Neuron (in vitro differentiated cells): Measurements from ENCODE around the gene MAF.

ENCODE experiments used
- H2AFZ ChIP-seq: one replicate; pipeline ENCODE4 v1.6.1; 2013; ENCODE audit warnings: low read depth, mild to moderate bottlenecking, inconsistent platforms, low read length, moderate library complexity
- H3K27me3 ChIP-seq: one replicate; pipeline ENCODE4 v1.6.1; 2013; ENCODE audit warnings: low read length; ENCODE audit not compliant: insufficient read depth
- H3K36me3 ChIP-seq: one replicate; pipeline ENCODE4 v1.6.1; 2013; ENCODE audit warnings: low read length; ENCODE audit not compliant: insufficient read depth
- H3K4me1 ChIP-seq: one replicate; pipeline ENCODE4 v1.6.1; 2013; ENCODE audit warnings: low read length; ENCODE audit not compliant: insufficient read depth
- H3K4me3 ChIP-seq: 2 replicates; pipeline ENCODE4 v1.5.1; 2013; ENCODE audit warnings: mild to moderate bottlenecking, low read length, moderate library complexity
- H3K9me3 ChIP-seq: one replicate; pipeline ENCODE4 v1.6.1; 2013; ENCODE audit warnings: low read length

The MAF gene

DNA sequence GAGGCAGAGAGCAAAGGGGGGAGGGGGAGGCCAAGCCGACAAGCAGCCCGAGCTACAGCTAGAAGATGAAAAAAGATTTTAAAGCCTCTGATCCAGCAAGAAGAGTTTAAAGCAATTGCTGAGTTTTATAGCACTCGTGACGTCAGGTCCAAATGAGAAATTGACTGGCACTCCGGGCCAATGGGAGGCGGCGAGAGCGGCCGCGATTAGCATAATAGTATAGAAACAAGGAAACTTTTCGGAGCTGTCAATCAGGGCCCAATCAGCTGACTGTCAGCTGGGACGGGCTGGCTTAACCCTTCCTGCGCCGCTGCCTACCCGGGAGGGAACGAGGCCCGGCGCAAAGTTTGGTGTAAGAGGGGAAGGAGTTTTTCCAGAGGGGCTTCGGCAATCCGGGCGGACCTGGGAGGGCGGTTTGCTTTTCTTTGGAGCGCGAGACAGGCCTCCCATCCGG, at the start of gene MAF:
TSS of gene MAF (minus strand) at position 100 of the 454 bp plus-strand sequence. CDS start 835 bp downstream, outside the sequence.
- peak within 1 kb of the TSS; percentile 96 for H3K4me3 ChIP-seq
- no peaks in the 10 kb centered on the region for H3K9me3 ChIP-seq
- no peaks in the 10 kb centered on the region for H3K36me3 ChIP-seq
- peak within 1 kb of the TSS; percentile 73 for H2AFZ ChIP-seq
- peaks cover 22% of the 10 kb centered on the region for H3K4me1 ChIP-seq
- no peaks in the 10 kb centered on the region for H3K27me3 ChIP-seq

- Histone ChIP-seq H3K4me1 (no peaks in the 10 kb centered on the region), H3K36me3 (no peaks in the 10 kb centered on the region), H2AFZ (no peak overlapping the region), H3K9me3 (no peaks in the 10 kb centered on the region), H3K4me3 (no peak overlapping the region), H3K27me3 (no peaks in the 10 kb centered on the region)
Observed at GRCh38 chr16:79648826-79649225, 48.3 kb upstream of the MAF start.

- Histone ChIP-seq H3K4me1 (no peaks in the 10 kb centered on the region), H2AFZ (no peak overlapping the region), H3K27me3 (no peaks in the 10 kb centered on the region), H3K36me3 (no peaks in the 10 kb centered on the region), H3K9me3 (no peaks in the 10 kb centered on the region), H3K4me3 (no peak overlapping the region)
Observed at GRCh38 chr16:79647586-79647985, 47.0 kb upstream of the MAF start.

- Histone ChIP-seq H3K36me3 (no peaks in the 10 kb centered on the region), H3K4me3 (no peak overlapping the region), H3K9me3 (no peaks in the 10 kb centered on the region), H3K27me3 (no peaks in the 10 kb centered on the region), H3K4me1 (no peaks in the 10 kb centered on the region), H2AFZ (no peak overlapping the region)
Observed at GRCh38 chr16:79645701-79646100, 45.2 kb upstream of the MAF start.

DNA sequence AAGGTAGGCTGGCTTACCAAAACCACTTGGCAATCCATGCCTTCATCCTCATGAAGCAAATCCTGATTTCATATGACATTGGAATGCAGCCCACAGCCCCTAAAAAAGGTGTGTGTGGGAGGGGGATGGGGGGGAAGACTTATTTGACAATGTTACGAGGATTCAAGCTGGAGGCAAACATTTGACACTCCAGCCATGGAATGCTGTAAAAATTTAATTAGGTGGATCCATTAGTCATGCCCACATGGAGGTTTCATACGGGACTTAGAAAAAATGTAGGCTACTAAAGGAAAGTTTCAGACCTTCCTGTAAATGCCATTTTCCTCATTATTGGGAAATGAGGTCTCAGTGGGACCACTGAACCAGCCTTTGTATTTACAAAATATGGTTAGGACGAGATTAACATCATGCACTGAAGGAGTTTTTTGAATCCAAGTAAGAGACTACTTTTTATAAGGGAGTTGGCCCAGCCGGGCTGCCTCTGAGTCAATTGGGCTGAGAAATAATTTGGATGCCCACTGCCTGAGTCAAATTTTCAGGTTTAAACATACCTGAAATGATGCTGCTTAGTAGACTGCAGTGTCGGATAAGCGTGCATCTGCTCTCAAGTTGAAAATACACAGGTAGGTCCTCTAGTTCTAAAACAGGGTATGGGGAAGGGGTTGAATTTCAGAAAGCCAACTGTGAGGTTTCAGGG, 44.6 kb upstream of the MAF start:
- Histone ChIP-seq H3K36me3 (no peaks in the 10 kb centered on the region), H2AFZ (no peak overlapping the region), H3K9me3 (no peaks in the 10 kb centered on the region), H3K4me3 (no peak overlapping the region), H3K27me3 (no peaks in the 10 kb centered on the region), H3K4me1 (no peaks in the 10 kb centered on the region)

DNA sequence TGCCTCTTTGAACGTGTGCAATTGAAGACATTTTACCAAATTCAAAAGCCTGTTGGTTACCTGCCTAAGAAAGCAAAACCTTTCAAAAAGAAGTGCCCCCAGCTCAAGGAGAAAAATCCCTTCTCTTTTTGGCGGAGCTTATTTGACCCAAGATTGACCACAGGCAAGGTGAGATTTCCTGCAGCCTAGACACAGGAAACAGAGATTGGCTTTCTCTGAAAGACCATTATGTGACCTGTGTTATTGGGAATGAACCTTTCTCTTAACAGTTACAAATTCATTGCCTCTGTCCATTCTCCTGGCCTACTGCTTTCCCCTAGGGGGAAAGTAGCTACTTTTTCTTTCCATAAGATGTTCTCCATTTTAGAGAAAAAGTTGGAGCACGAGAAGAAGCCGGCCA, 42.1 kb upstream of the MAF start:
- no peak overlapping the region for H3K4me3 ChIP-seq
- no peaks in the 10 kb centered on the region for H3K4me1 ChIP-seq
- no peaks in the 10 kb centered on the region for H3K27me3 ChIP-seq
- no peaks in the 10 kb centered on the region for H3K36me3 ChIP-seq
- H3K9me3 ChIP-seq, result no peaks in the 10 kb centered on the region
- H2AFZ ChIP-seq, result no peak overlapping the region

- Histone ChIP-seq H3K4me1 (no peaks in the 10 kb centered on the region), H2AFZ (no peak overlapping the region), H3K4me3 (no peak overlapping the region), H3K36me3 (no peaks in the 10 kb centered on the region), H3K27me3 (no peaks in the 10 kb centered on the region), H3K9me3 (no peaks in the 10 kb centered on the region)
Observed at GRCh38 chr16:79640513-79641360, 40.2 kb upstream of the MAF start.

DNA sequence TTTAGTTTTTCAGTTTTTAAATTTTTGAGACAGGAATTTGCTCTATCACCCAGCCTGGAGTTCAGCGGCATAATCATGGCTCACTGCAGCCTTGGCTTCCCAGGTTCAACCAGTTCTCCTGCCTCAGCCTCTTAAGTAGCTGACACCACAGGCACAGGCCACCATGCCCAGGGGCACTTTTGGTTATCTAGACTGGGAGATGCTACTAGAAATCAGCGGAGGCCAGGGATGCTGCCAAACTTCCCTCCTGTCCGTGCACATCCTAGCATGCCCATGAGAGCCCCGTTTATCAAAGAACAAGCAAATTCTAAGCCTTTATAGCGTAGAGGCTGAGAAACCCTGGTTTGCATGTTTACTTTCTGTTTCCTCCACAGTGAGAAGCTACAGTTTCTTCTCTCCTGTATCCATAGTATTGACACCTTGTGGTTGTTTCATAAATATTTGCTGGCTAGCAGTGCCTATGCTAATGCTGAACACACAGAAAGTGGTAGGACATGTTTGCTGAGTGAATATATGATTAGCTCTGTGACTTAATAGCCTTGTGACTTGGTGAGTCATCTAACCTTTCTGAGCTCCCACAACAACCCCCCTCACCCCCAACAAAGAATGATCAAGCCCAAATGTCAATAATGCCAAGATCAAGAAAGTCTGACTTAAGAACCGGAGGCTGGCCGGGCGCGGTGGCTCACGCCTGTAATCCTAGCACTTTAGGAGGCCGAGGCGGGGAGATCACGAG, 39.2 kb upstream of the MAF start:
- no peaks in the 10 kb centered on the region for H3K36me3 ChIP-seq
- H3K4me3 ChIP-seq, result no peak overlapping the region
- no peaks in the 10 kb centered on the region for H3K9me3 ChIP-seq
- H3K4me1 ChIP-seq, result no peaks in the 10 kb centered on the region
- H3K27me3 ChIP-seq, result no peaks in the 10 kb centered on the region
- H2AFZ ChIP-seq, result no peak overlapping the region

GRCh38 chr16:79638386-79638785, 37.8 kb upstream of the MAF start:
- Histone ChIP-seq H3K36me3 (no peaks in the 10 kb centered on the region), H3K9me3 (no peaks in the 10 kb centered on the region), H3K4me1 (no peaks in the 10 kb centered on the region), H2AFZ (no peak overlapping the region), H3K4me3 (no peak overlapping the region), H3K27me3 (no peaks in the 10 kb centered on the region)

- H3K4me3 ChIP-seq, result no peak overlapping the region
- H3K27me3 ChIP-seq, result no peaks in the 10 kb centered on the region
- no peaks in the 10 kb centered on the region for H3K4me1 ChIP-seq
- H2AFZ ChIP-seq, result no peak overlapping the region
- no peaks in the 10 kb centered on the region for H3K9me3 ChIP-seq
- no peaks in the 10 kb centered on the region for H3K36me3 ChIP-seq
Observed at GRCh38 chr16:79635488-79635887, 35.0 kb upstream of the MAF start.

- Histone ChIP-seq H3K36me3 (no peaks in the 10 kb centered on the region), H3K4me3 (no peak overlapping the region), H3K9me3 (no peaks in the 10 kb centered on the region), H3K27me3 (no peaks in the 10 kb centered on the region), H2AFZ (no peak overlapping the region), H3K4me1 (no peaks in the 10 kb centered on the region)
Observed at GRCh38 chr16:79634298-79634697, 33.8 kb upstream of the MAF start.

DNA sequence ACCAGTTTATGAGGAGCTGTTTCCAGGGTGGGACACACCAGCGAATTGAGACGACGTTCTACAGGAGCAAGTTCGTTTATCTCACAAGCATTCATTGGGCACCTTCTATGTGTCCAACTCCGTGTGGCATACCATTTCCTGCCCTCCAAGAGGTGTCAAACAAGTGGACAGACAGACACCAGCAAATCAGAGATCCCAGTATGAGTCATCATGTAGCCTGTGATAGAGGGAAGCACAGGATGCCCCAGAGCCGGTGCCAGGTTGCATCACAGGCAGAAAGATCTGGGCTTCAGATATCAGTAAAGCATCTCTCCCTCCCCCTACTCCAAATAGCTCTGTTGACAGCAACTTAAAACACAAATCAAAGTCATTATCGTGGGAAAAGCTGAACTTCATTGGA, 31.8 kb upstream of the MAF start:
- no peaks in the 10 kb centered on the region for H3K4me1 ChIP-seq
- H2AFZ ChIP-seq, result no peak overlapping the region
- no peak overlapping the region for H3K4me3 ChIP-seq
- no peaks in the 10 kb centered on the region for H3K27me3 ChIP-seq
- H3K9me3 ChIP-seq, result no peaks in the 10 kb centered on the region
- H3K36me3 ChIP-seq, result no peaks in the 10 kb centered on the region

DNA sequence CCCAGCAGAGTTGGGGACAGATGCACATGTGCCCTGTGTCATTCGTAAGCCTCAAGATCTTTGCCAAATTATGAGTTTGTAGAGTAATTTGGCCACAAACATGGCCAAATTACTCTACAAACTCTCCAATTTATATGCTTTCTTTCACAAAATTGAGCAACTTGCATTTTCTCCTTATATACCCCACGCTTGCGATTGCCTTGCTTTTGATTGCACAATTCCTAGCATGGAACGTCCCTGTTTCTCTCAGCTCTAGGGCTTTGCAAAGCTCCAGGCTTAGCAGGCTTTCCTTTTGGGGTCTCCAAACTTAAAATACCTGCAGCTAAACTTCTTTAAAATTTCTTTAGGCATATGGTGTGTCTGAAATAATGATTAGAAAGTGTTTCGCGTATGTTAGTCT, 28.5 kb upstream of the MAF start:
- H3K4me1 ChIP-seq, result no peaks in the 10 kb centered on the region
- no peaks in the 10 kb centered on the region for H3K9me3 ChIP-seq
- no peaks in the 10 kb centered on the region for H3K27me3 ChIP-seq
- no peak overlapping the region for H2AFZ ChIP-seq
- no peaks in the 10 kb centered on the region for H3K36me3 ChIP-seq
- H3K4me3 ChIP-seq, result no peak overlapping the region
